NCI-H1105 (cell line): ENCODE data around the gene RNPEP.
"Not testable (repeated sequence)": the region's sequence is repeated elsewhere in the genome, so short reads cannot be mapped to it uniquely, and the experiment has no call there.

Experiments
- DNase-seq: peaks from one replicate; lab custom pipeline; 2025; lab: John Stamatoyannopoulos, UW

Gene RNPEP

DNA sequence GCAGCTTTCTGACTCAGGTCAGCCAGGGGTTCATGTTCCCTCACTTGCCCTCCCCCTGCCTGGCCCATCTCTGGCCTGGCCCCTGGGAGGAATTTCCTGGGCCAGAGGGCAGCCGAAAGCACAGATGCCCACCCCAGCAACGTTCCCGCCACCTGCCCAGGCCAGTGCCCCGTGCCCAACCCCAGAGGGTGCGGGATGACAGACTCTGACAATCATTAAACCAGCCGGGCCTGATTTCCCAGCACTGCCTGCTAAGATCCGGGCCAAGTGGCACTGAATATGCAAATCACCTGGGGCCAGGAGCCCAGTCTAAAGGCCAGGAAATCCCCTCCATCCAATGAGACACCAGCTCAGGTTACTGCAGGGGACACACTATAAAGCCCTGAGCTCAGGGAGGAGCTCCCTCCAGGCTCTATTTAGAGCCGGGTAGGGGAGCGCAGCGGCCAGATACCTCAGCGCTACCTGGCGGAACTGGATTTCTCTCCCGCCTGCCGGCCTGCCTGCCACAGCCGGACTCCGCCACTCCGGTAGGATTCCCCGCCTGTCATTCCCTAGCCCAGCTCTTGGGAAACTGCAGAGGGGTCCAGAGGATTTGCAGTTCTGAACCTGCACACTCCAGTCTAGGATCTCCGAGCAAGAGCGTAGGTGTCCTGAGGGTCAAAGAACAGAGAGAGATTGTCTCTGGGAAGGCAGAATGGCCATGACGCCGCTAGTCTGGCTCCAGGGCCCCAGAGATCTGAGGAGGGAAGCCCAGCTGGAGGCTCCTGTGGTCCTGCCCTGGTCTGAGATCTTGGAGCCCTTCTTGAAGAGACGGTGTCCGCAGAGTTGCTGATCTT is 27.9 kb downstream of the RNPEP start, which contains the start of gene ELF3:
Gene ELF3 (plus strand): TSS at position 408 of the 836 bp plus-strand sequence. CDS start 550 bp downstream, outside the sequence.
- no peak for DNase-seq

DNA sequence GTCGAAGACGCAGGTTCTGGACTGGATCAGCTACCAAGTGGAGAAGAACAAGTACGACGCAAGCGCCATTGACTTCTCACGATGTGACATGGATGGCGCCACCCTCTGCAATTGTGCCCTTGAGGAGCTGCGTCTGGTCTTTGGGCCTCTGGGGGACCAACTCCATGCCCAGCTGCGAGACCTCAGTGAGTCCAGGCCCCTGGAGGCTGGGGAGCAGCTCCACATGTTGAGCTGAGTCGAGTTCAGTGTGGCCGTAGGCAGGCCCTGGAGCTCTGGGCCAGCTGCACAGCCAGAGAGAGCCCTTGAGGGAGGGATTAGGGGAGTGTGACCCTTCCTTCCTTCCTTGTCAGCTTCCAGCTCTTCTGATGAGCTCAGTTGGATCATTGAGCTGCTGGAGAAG is 29.5 kb downstream of the RNPEP start:
- DNase-seq: no peak

DNA sequence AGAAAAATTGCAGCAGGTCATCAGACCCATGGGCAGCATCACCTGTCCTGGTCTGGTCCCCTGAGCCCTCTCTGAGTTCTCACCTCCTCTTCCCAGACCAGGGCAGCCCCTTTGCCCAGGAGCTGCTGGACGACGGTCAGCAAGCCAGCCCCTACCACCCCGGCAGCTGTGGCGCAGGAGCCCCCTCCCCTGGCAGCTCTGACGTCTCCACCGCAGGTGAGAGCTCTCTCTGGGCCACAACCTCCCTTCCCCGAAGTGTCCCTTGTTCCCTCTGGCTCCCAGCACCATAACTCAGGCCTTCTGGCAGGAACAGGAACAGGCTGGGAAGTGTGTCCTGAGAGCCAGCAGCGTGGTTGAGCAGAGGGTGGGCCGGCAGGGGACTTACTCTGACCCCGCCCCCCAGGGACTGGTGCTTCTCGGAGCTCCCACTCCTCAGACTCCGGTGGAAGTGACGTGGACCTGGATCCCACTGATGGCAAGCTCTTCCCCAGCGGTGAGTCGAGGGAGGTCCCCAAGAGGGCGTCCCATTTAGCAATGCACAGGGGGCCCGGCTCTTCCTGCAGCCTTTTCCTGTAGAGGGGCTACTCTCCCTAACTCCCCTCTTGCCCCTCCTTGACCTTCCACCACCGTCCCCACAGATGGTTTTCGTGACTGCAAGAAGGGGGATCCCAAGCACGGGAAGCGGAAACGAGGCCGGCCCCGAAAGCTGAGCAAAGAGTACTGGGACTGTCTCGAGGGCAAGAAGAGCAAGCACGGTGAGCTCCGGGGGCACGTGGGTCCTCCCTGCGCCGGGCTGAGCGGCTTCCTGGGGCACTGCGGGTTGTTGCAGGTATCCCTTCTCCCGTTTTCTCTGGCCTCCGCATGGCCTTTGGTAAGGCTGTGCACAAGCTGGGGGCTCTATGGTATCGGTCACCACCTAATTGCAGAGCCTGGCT is 30.4 kb downstream of the RNPEP start:
- DNase-seq: no peak

DNA sequence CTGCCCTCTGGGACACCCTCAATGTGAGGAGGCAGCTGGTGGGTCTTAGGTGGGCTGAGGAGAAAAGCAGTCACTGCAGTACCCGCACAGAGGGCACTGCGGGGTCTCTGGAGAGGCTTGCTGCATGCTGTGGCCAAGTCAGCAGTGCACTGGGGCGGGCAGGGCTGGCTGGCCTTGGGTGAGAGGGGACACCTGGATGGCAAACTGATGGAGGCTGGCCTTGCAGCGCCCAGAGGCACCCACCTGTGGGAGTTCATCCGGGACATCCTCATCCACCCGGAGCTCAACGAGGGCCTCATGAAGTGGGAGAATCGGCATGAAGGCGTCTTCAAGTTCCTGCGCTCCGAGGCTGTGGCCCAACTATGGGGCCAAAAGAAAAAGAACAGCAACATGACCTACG is 31.2 kb downstream of the RNPEP start:
- DNase-seq: no peak

DNA sequence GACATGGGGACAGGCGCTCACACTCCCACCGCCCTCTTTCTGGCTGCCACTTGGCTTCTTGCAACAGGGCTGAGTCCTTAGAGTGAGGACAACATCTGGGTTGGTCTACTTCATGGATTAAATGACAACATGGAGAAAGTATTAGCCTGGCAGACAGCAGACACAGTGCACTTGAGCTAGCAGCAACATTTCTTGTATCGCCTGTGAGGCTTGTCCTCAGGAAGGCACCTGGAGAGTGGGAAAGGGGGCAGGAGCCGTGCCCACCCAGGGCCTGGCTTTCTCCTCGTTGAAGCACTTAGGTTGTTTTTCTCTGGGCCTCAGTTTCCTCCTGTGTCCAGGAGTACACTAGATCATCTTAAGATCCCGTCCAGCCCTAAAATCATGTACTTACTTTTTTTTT is 31.6 kb downstream of the RNPEP start:
- no peak for DNase-seq

DNA sequence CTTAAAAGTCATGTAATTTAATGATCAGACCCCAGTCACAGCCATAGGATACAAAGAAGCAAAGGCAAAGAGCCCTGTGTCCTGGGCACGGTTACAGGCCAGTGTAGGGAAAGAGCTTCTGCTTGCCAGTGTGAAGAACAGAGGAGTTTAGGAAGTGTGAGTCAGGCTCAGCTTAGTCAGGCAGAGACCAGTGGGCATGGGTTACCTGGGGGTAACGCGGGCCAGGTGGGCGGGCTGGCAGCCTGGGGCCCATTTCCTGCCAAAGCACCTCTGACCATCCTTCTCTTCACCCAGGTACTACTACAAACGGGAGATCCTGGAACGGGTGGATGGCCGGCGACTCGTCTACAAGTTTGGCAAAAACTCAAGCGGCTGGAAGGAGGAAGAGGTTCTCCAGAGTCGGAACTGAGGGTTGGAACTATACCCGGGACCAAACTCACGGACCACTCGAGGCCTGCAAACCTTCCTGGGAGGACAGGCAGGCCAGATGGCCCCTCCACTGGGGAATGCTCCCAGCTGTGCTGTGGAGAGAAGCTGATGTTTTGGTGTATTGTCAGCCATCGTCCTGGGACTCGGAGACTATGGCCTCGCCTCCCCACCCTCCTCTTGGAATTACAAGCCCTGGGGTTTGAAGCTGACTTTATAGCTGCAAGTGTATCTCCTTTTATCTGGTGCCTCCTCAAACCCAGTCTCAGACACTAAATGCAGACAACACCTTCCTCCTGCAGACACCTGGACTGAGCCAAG is 32.6 kb downstream of the RNPEP start:
- no peak for DNase-seq

DNA sequence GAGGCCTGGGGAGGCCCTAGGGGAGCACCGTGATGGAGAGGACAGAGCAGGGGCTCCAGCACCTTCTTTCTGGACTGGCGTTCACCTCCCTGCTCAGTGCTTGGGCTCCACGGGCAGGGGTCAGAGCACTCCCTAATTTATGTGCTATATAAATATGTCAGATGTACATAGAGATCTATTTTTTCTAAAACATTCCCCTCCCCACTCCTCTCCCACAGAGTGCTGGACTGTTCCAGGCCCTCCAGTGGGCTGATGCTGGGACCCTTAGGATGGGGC is 33.2 kb downstream of the RNPEP start:
- no peak for DNase-seq

DNA sequence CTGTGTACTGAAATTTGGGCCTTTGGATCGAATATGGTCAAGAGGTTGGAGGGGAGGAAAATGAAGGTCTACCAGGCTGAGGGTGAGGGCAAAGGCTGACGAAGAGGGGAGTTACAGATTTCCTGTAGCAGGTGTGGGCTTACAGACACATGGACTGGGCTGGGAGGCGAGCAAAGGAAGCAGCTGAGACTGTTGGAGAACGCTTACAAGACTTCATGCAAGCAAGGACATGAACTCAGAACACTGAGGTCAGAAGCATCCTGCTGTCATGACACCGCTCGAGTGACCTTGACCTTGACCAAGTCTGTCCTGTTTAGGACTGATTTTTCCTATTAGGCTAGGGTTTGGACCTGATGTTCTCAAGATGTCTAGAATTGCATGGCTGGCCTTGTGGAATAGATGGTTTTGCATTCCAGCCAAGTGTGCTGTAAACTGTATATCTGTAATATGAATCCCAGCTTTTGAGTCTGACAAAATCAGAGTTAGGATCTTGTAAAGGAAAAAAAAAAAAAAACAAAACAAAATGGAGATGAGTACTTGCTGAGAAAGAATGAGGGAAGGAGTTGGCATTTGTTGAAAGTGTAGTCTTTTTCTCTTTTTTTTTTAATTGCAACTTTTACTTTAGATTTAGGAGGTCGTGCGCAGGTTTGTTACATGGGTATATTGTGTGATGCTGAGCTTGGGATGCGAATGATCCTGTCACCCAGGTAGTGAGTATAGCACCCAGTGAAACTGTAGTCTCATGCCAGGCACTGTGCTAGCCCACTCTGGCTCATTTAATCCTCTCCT is 33.8 kb downstream of the RNPEP start:
- no peak for DNase-seq

DNA sequence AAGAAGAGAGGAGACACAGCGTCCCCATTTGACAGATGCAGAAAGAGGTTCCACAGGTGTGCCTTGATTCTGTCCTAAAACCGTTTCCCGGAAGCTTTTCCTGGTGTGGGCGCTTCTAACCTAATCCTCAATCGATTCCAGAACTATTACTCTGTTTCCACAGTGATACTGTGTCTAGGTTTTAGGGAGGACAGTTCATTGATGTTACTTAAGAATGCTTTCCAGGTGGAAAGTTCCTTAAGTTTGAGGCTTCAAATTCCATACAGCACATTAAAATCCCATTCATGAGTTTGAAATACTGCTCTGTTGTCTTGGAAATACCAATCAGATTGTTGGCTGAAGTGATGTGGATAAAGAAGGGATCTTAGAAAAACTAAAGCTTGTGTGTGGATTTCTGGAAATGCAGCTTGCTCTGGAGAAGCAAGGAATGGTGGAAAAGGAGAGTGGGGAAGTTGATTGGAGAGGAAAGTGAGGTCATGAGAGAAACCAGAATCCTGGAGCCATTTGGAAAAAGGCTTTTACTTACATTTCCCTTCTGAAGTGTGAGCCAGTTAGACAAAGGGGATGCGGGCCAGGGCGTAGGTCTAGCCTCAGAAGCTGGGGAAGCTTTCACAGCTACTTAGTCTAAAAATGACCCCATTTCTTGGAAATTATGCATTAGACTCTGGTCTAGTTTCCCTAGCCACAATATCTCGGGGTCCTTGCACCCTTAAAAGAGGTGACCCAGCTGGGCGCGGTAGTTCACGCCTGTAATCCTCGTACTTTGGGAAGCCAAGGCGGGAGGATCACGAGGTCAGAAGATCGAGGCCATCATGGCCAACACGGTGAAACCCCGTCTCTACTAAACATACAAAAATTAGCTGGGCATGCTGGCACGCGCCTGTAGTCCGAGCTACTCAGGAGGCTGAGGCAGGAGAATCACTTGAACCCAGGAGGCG is 34.6 kb downstream of the RNPEP start:
- no peak for DNase-seq

DNA sequence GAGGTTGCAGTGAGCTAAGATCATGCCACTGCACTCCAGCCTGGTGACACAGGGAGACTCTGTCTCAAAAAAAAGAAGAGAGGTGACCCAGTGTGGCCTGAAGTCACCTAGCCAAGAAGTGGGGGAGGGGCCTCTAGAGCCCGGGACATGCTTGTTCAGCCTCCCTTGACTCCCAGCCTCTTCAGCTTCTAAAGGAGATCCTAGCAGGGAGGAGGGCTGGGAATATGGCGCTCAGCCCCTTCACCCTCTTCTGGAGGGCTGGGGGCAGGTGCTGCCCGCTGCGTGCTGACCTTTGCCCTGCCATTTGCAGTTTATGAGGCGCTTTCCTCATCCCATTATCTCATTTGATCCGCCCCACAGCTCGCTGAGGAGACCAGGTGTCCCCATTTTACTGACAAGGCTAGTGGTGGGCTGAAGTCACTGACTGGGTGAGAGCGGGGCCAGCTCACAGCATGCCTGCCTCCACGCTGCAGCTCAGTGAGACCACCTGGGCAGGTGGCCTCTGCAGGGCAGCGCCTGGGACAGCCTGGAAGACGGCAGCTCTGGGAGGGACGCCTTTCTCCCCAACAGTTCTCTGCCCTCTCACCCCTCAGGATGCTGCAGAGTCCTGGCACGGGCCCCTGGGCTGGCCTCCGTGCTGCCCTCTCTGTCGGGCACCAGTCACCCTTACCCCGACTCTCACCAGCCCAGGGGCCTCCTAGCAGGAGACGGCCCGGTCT is 35.5 kb downstream of the RNPEP start:
- no peak for DNase-seq

DNA sequence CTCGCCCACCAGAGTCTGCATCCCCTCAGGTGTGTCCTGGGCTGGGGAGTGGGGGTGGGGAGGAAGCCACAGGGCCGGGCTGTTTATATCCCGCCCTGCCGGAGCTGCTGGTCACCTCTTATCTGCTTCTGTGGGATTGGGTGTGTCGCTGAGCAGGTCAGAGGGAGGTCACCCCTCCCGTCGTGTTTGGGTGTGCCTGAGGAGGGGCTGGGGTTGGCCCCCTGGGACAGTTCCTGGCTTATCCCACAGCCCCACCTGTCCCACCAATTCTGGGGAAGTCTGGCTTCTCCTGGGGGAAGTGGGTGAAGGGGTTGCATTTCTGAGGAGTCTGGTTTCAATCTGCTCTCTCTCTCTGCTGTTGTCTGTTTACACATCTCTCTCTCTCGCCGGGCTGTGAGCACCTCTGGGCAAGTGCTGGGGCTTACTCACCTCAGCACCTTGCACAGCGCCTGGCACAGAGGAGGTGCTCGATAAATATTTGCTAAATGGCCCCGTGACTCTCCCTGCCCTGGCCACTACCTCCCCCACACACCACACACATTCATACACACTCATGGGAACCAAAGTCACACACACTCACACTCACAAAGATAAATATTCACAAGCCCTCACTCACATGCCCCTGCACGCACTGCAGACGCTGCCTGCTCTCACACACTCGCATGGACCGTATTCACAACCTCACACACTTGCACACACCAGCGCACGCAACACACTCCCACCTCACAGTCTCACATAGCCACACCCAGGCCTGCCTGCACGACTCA is 36.2 kb downstream of the RNPEP start:
- DNase-seq: no peak

DNA sequence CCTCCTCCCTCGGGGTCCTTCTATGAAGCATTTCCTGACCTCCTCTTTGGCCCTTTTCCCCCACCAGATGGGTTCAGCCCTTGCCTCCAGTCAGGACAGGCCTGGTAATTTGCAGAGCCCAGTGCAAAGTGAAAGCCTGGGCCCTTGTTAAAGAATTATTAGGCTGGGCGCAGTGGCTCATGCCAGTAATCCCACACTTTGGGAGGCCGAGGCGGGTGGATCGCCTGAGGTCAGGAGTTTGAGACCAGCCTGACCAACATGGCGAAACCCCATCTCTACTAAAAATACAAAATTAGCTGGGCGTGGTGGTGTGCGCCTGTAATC is 36.7 kb downstream of the RNPEP start:
- DNase-seq: not testable (repeated sequence)

DNA sequence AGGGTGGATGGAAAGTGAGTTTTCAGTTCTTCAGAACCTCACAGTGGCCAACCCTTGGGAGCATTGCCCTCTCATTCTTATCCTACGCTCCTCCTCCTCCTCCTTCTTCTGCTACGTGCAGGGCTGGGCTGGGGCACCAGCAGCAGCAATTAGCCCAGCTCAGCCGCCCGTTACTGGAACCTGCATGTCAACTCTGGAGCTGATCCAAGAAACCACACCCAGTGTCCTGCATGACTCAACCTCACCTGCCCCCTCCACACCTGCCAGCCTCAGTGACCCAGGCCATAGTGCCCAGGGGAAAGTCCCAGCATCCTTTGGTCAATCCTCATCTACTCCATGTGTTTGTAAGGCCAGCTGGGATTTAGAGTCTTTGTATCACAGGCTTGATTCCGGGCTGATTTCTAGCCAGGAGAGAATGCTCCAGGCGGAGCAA is 40.6 kb downstream of the RNPEP start:
- peak; percentile 64 for DNase-seq

DNA sequence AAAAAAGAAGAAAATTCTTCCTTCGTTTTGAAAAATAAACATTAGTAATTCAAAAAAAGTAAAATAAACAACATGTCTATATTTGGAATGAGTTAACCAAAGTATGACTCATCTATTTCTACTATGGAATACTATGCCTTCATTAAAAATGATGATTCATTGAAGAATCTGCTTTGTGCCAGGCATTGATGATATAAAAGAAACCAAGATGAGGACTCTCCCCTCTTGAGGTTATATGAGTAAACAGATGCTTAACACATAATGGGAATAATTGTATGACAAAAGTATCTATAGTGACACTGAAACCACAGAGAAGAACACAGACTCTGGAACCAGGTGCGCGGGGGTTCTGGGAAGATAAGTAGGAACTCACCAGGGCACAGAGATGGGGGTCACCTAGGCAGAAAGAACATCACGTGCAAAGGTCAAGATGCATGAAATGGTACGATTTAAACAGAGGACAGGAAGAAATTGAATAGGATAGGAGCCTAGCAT is 46.8 kb downstream of the RNPEP start:
- peak; percentile 37 for DNase-seq

DNA sequence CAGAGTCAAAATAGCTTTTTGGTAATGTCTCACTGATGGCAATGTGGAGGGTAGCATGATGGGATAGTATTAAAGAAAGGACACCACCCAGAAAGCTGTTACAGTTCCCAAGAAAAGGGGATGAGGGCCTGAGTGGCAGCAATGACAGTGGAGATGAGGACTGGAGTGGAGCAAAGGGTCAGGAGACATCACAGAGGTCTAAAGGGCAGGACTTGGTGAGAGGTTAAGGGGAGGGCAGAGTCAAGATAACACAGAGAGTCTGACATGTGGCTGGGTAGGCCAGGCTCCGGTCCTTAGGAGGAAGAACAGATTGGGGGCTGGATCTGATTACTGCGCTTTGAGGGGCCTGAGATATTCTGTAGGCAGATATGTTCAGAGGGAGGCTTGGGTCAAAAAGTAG is 47.3 kb downstream of the RNPEP start:
- DNase-seq: no peak

DNA sequence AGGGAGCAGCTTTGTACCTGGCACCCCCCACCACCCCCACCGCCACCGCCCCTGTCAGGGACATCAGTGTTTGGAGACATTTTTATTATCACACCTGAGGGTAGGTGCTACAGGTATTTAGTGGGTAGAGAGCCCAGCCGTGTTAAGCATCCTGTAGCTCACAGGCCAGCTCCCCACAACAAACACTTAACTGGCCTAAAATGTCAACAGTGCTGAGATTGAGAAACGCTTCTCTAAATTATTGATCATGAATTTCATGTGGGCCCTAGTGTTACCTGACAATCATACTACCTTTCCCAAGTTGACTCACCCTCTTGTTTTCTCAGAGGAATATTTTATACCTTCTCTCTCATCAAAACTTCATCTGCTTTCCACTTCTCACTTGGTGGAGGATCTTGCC is 49.3 kb downstream of the RNPEP start:
- DNase-seq: no peak

DNA sequence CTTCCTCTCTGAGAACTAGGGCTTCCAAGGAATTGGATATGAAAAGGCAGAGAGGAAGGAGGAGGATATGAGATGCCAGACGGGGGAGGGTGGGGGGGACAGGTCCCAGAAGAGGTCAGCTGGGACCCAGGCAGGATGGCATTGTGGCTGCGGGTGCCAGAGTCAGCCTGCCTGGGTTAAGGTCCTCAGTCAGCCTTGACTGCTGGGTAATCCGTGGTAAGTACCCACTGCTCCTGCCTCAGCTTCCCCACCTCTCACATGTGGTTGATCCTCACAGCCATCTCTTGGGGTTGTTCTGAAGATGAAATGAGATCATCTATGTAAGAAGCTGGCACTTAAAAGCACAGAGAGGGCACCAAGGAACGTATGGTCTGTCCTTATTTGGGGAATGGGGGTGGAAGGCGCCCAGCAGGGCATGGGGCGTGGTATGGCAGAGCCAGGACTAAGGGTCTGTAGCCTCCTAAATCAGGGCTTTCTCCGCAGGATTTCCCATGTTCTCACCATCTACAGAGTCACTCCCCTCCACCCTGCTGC is 51.8 kb downstream of the RNPEP start:
- DNase-seq: no peak

DNA sequence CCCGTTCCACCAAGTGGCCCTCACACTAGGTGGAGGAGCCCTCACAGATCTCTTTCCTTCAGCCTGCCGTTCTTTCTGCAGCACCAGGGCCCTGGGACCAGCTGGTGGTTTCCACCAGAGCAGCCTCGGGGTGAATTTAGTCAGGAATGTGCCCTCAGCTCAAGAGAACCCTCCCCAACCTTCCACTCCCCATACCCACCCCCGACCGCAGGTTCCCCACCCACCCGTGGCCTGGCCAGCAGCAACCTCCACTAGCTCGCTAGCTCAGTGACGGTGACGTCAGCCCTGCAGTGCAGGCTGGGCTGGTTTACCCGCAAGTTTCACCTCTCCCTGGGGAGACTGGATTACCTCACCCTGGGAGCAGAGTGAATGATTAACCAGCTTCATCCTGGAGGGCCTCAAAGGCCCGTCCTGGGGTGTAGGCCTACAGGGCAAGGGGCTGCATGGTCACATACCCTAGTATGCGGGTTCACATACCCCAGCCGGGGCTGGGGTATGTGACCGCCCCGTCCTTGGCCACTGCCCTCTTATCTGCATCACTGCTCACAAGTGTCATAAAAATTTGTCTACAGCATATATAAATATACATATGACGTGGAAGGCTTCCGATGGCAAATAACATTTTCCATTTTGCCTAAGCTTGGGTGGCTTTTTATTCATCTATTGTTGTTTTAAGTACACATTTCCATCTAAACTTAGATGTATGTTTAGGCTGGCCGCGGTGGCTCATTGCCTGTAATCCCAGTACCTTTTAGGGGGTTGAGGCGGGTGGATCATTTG is 52.4 kb downstream of the RNPEP start:
- no peak for DNase-seq
